Eye (tissue), 1 donor: ENCODE measurements around the gene FGF14.

ENCODE experiments used
- DNase-seq: peaks from one replicate; pipeline ENCODE4 v3.0.0-alpha.2; 2015

The FGF14 gene

GRCh38 chr13:102240110-102240509, 161.7 kb downstream of the FGF14 start:
- DNase-seq = no peak

GRCh38 chr13:102237230-102237629, 164.6 kb downstream of the FGF14 start:
- DNase-seq = no peak

GRCh38 chr13:102236830-102237229, 165.0 kb downstream of the FGF14 start:
- no peak for DNase-seq

- no peak for DNase-seq
Observed at GRCh38 chr13:102236341-102236740, 165.5 kb downstream of the FGF14 start.

GRCh38 chr13:102235689-102236088, 166.2 kb downstream of the FGF14 start:
- no peak for DNase-seq

- DNase-seq = no peak
Observed at GRCh38 chr13:102234618-102235017, 167.2 kb downstream of the FGF14 start.

GRCh38 chr13:102233566-102234208, 168.2 kb downstream of the FGF14 start:
- DNase-seq = no peak

GRCh38 chr13:102231479-102231878, 170.4 kb downstream of the FGF14 start:
- DNase-seq = no peak

- DNase-seq = peak; percentile 14
Observed at GRCh38 chr13:102227741-102228140, 174.1 kb downstream of the FGF14 start.

- no peak for DNase-seq
Observed at GRCh38 chr13:102226591-102226990, 175.3 kb downstream of the FGF14 start.

GRCh38 chr13:102225892-102226291, 176.0 kb downstream of the FGF14 start:
- DNase-seq = no peak

- no peak for DNase-seq
Observed at GRCh38 chr13:102220681-102221228, 181.1 kb downstream of the FGF14 start.

- no peak for DNase-seq
Observed at GRCh38 chr13:102214956-102215355, 186.9 kb downstream of the FGF14 start.

GRCh38 chr13:102212729-102213128, 189.1 kb downstream of the FGF14 start:
- DNase-seq = no peak

GRCh38 chr13:102208347-102208746, 193.5 kb downstream of the FGF14 start:
- DNase-seq = no peak

GRCh38 chr13:102207680-102208342, 194.0 kb downstream of the FGF14 start:
- DNase-seq = no peak

GRCh38 chr13:102203718-102204117, 198.1 kb downstream of the FGF14 start:
- DNase-seq = no peak

GRCh38 chr13:102198418-102199311, 203.2 kb downstream of the FGF14 start:
- no peak for DNase-seq

- no peak for DNase-seq
Observed at GRCh38 chr13:102197193-102197592, 204.7 kb downstream of the FGF14 start.

GRCh38 chr13:102195566-102196462, 206.0 kb downstream of the FGF14 start:
- DNase-seq = no peak

- no peak for DNase-seq
Observed at GRCh38 chr13:102192858-102193257, 209.0 kb downstream of the FGF14 start.

GRCh38 chr13:102191951-102192502, 209.8 kb downstream of the FGF14 start:
- no peak for DNase-seq
